B cell (primary cell): ENCODE measurements around the gene PRRG1.

Experiments used
- EZH2 ChIP-seq: IDR thresholded peaks from 2 replicates; pipeline ENCODE4 v1.6.1; 2012; ENCODE audit warnings: borderline replicate concordance, low read depth, mild to moderate bottlenecking, moderate library complexity, low read length; ENCODE audit not compliant: insufficient read depth, poor library complexity, severe bottlenecking
- TF ChIP-seq, protein P1 (sequence below): fragments of 200-600 bp; IDR thresholded peaks from one replicate; pipeline ENCODE4 v1.8.0; 2022; ENCODE audit warnings: antibody characterized with exemption, mild to moderate bottlenecking

DNA sequence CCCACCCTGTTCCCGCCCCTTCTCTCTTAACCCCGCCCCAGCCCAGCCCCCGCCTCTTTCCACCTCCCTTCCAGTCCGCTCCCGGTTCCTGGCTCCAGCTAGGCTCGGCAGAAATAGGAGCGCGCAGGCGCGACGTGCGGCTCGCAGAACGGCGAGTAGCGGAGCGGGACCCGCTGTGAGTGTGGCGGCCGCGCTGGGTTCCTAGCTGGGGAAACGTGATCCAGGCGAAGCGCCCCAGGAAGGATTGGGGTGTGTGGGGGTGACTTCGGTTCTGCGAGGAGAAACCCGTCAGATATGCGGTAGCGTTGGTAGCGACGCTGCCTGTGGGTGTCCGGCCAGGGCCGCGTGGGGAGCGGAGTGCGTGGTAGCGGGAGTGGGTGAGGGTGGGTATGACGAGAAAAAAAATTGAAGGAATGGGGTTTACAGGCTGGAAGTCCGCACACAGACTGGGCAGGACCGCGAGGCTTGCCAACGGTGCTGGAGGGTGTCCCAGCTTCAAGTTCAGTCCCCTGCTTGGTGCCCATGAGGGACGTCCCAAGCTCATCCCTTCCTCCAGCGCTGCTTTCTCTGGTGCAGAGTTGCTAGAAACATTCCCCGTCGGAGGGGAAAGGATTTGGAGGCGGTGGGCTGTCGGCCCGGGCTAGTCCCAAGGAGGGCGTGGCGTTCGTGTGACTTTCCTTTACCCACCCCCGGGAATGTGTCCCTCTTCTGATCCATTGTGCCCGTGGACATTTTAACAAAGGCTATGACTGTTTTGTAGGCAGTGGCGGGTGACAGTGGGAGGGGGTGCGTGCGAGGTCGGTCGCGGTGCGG lies at the start of gene PRRG1:
- TF ChIP-seq, protein P1, sequence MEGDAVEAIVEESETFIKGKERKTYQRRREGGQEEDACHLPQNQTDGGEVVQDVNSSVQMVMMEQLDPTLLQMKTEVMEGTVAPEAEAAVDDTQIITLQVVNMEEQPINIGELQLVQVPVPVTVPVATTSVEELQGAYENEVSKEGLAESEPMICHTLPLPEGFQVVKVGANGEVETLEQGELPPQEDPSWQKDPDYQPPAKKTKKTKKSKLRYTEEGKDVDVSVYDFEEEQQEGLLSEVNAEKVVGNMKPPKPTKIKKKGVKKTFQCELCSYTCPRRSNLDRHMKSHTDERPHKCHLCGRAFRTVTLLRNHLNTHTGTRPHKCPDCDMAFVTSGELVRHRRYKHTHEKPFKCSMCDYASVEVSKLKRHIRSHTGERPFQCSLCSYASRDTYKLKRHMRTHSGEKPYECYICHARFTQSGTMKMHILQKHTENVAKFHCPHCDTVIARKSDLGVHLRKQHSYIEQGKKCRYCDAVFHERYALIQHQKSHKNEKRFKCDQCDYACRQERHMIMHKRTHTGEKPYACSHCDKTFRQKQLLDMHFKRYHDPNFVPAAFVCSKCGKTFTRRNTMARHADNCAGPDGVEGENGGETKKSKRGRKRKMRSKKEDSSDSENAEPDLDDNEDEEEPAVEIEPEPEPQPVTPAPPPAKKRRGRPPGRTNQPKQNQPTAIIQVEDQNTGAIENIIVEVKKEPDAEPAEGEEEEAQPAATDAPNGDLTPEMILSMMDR: no peak
- TF ChIP-seq EZH2: no peak
